Measurements from ENCODE around the gene MYCL.
"Not testable (repeated sequence)": the region's sequence is repeated elsewhere in the genome, so short reads cannot be mapped to it uniquely, and the experiment has no call there.

Gene MYCL

GRCh38 chr1:39917825-39918224, 16.1 kb upstream of the MYCL start:
- DNase-seq (ENCODE audit: low read depth), result no peak

DNA sequence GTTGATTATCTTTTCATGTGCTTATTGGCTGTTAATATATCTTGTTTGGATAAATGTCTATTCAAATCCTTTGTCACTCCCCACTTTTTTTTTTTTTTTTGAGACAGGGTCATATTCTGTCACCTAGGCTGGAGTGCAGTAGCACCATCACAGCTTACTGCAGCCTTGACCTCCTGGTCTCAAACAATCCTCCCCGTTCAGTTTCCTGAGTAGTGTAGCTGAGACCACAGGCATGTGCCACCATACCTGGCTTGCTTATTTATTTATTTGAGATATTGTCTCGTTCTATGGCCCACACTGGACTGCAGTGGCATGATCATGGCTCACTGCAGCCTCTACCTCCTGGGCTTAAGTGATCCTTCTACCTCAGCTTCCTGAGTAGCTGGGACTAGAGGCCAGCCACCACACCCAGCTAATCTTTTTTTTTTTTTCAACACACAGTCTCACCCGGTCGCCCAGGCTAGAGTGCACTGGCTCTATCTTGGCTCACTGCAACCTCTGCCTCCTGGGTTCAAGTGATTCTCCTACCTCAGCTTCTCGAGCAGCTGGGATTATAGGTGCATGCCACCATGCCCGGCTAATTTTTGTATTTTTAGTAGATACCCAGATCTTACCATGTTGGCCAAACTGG, 13.9 kb upstream of the MYCL start:
- no peak for DNase-seq (ENCODE audit: low read depth)

- not testable (repeated sequence) for DNase-seq (ENCODE audit: low read depth)
Observed at GRCh38 chr1:39913136-39913535, 11.4 kb upstream of the MYCL start.

GRCh38 chr1:39910263-39910662, 8.5 kb upstream of the MYCL start:
- no peak for DNase-seq (ENCODE audit: low read depth)

GRCh38 chr1:39908534-39908933, 6.8 kb upstream of the MYCL start:
- no peak for DNase-seq (ENCODE audit: low read depth)

GRCh38 chr1:39907528-39908453, 6.1 kb upstream of the MYCL start:
- no peak for DNase-seq (ENCODE audit: low read depth)

DNA sequence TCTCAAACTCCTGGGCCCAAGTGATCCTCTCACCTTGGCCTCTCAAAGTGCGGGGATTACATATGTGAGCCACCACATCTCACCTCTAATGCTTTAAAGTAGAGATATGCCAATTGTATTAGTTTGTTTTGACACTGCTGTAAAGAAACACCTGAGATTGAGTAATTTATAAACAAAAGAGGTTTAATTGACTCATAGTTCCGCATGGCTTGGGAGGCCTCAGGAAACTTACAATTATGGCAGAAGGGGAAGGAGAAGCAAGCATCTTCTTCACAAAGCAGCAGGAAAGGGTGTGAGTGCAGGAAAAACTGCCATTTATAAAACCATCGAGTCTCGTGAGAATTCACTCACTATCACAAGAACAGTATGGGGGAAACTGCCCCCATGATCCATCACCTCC, 3.5 kb upstream of the MYCL start:
- DNase-seq (ENCODE audit: low read depth), result no peak

GRCh38 chr1:39902460-39902807, 717 bp upstream of the MYCL start:
- no peak for DNase-seq (ENCODE audit: low read depth)

- DNase-seq (ENCODE audit: low read depth), result no peak
Observed at GRCh38 chr1:39901464-39901713, 328 bp downstream of the MYCL start.

GRCh38 chr1:39900662-39901463, 854 bp downstream of the MYCL start:
- no peak for DNase-seq (ENCODE audit: low read depth)

DNA sequence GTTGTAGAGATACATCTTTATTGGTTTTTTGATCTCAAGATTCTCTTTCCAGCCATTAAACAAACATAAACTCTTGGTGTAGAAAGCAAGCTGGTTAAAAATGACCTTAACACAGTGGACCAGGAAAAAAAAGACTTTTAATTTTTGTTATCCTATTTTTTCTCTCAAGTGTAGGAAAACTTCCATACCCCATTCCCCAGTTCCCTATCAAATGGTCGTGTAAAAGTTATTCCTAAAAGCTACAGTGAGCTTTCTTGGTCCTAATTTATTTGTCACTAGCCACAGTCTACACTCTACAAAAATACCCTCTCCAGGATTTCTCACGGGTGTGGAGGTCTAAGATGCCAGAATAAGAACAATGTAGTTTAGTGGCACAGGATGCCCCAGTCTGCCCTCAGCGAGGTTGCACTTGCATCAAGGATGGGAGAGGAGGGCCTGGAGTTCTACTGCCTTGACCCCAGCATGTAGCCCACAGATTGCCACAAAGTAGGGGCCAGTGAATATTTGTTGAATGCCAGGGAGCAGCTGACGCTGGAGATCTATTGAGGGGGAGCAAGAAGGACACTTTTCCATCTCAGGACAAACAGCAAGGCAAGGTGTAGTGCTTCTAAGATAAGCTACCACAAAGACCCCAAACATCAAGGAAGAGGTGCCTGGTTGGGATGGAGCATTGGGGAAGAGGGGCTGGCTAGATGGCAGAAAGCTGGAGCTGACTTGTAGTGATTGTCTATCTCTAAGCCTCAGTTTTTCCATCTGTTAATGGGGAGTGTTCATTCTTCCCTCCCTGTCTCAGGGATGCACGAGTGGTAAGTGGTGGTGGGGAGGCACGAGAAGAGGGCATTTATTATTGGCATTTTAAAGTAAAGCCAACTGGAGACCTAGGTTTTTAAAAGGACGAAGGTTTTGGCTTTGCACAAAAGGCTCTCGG, 1.8 kb downstream of the MYCL start:
- DNase-seq (ENCODE audit: low read depth), result no peak

DNA sequence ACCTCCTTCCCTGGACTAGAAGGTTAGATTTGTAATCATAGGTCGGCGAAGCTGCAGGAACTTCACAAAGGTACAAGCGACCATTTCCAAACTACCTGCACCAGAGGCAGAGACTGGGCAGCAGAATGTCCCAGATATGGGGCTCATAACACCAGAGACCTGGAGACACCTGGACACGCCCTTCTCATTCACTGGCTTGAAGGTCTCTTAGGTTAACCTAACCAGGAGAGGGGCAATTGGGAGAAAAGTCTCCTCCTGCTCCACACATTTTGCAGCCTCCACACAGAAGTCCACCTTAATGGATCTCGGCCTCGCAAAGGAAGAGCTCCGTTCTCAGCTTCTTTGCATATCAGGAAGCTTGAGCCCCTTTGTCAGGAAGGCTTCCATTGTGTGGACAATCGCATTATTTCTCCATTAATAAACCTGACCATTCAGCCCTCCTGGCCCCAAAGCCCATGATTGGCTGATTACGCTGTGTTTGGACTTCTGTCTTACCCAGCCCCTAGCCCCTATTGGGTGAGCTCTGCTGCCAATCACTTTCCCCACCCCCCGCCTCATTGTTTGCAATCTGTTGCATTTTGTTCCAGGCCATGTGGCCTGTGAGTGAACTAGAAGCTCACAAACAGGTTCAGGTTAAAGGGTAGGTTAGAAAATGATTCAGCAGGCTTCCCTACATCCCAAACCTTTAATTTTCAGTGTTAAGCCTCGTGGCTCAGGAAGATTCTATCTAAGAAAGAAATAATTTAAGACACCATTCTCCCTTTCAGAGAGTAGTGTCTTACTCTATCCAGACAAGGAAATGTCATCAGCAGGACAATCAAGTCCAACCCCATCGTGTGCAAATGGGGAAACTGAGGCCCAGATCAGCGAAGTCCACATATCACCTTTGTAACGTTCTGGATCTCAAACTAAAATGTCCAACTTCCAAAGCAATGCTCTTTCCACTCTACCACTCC, 2.8 kb downstream of the MYCL start:
- DNase-seq (ENCODE audit: low read depth), result no peak

GRCh38 chr1:39898191-39898590, 3.5 kb downstream of the MYCL start:
- DNase-seq (ENCODE audit: low read depth), result no peak

GRCh38 chr1:39896909-39897685, 4.6 kb downstream of the MYCL start:
- DNase-seq (ENCODE audit: low read depth), result no peak

DNA sequence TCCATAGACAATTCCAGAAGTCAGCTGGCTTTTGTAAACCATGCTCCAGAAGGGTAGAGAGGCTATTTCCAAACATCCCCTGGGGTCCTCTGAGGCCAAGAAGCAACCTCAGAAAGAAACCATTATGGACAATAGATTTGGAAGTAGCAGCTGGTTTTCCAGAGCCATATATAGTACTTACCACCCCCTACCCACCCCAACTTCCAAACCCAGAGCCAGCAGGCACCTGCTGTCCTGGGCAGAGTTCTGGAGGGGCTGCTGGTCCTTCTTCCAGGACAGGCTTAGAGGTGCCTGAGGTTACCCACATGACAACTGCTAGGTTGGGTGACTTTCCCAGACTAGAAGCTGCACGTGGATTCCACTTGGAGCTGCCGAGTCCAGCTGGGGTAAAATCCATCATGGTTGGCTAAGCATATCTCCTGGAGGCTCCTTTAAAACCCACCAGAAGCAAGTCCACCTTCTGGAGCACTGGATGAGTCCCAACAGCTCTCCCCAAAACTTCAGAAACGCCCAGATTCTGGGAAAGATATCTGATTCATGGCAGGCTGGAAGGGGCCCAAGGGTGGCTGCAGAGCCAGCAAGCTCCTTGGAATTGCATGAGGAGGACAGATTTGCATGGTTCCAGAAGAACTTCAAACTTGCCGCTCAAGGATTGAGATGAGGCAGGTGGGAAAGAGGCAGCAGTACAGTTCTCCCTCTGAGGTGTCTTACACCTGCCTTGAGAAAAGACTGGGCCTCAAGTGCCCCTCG, 5.8 kb downstream of the MYCL start:
- DNase-seq (ENCODE audit: low read depth), result no peak

DNA sequence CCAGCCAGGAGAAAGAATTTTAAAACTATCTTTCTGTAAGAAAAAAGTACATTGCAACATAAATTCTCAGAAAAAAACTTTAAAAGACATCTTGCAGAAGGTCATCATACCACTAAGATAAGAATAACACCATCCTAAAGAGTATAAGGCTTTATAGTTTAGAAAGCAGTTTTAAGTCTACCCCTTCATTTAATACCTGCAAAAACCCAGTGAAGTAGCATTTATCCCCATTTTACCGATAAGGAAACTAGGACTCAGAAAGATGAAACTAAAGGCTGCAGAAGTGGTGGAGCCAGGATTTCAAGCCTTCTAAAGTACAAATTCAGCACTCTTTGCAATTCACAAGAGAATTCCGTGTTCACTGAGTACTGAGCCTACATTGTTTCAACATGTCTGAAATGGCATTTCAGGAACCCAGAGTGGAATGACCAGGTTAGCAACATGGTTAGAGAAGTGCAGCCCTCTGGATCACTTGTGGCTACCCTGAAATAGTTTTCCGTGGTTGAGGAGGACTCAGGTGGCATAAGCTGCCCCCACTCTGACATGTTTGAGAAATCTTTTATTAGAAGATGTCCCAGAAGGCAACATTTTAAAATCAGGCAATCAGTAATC, 6.7 kb downstream of the MYCL start:
- DNase-seq (ENCODE audit: low read depth), result no peak

DNA sequence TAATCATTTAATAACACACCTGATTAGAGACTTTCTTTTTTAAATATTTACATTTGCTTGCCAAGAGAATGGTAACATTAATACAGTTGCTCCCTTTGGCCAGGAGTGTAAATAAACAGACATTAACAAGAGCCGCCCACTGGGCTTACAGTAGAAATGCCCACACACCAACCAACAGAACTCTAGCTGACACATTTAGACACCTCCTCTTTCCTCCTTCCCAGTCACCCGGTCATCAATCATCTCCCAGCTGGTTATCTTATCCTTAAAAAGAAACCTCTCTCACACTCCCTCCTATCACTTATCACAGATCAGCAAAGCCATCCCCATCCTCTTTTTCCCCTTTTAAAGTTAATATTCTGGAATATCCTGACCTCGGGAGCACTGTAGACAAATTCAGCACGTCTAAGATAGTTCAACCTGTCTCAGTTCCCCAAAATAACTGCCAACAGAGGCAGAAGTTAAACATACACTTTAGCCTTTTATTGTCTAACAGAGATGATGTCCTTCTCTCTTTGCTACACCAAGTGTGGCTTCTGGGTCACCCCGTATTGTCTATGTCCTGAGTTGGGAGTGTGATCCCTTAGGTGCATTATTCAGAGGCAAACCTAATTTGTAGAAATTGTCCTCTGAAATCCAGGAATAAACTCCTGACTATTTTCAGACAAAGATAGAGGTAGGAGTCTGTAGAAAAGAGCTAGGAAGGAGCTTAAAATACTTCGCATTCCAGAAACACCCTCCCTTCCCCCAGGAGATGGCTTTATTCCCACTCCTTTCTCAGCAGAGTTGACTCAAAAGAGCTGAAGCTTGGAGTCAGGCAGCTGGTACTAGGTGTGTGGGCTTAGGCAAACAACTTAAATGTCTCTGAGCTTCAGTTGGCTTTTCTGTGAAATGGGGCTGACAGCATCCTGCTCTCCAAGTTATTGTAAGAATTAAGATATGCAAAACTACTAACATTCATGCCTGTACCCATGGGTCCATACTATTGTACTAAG, 8.8 kb downstream of the MYCL start:
- DNase-seq (ENCODE audit: low read depth), result no peak

- DNase-seq (ENCODE audit: low read depth), result no peak
Observed at GRCh38 chr1:39890880-39891279, 10.8 kb downstream of the MYCL start.

Measured in activated T-cell treated with anti-CD3 and anti-CD28 coated beads for 24 hours (primary cell).